ENCODE measurements around the gene LARGE1.
"Not testable (repeated sequence)": the region's sequence is repeated elsewhere in the genome, so short reads cannot be mapped to it uniquely, and the experiment has no call there.

Gene LARGE1

GRCh38 chr22:33363256-33363655, 557.0 kb downstream of the LARGE1 start:
- DNase-seq (ENCODE audit: low read depth in 2 of 2): not testable (repeated sequence)

GRCh38 chr22:33362702-33363101, 557.6 kb downstream of the LARGE1 start:
- no peak for DNase-seq (ENCODE audit: low read depth in 2 of 2)

GRCh38 chr22:33361581-33361980, 558.7 kb downstream of the LARGE1 start:
- no peak for DNase-seq (ENCODE audit: low read depth in 2 of 2)

DNA sequence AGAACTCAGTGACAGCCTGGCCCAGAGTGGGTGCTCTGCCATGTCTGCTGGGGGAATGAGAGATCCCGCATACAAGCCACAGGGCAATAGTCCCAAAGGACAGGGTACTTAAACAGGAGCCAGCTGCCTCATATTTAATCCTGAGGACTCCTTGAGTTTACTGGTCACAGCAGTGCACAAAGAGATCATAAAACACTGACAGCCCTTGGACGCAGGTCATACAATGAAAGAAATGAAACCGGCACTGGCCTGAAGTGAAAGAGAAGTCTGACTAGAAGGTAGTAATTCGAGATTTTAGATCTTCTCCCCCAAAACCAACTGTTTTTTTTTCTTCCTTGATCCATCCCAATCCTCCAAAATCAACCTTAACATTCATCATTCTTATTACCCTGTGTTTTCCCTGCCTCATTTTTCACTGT, 562.3 kb downstream of the LARGE1 start:
- DNase-seq (ENCODE audit: low read depth in 2 of 2): no peak

DNA sequence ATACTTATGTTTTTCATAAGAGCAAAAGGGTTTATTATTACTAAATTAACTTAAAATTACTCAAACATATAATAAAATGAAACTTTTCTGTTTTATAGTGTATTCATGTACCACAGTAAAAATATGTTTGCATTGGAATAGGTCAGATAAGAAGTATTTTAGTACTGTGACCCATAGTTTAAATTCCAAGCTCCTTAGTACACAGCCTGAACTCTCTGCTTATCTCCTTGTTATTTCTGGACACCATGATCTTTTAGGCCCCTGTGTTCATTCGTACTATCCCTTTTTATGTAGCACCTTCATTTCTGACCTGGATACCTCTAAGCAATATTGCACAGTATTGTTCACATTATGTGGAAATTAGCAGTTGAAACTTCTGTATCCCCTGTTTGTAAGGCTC, 565.3 kb downstream of the LARGE1 start:
- DNase-seq (ENCODE audit: low read depth in 2 of 2): no peak

GRCh38 chr22:33353502-33353901, 566.8 kb downstream of the LARGE1 start:
- DNase-seq (ENCODE audit: low read depth in 2 of 2): no peak

DNA sequence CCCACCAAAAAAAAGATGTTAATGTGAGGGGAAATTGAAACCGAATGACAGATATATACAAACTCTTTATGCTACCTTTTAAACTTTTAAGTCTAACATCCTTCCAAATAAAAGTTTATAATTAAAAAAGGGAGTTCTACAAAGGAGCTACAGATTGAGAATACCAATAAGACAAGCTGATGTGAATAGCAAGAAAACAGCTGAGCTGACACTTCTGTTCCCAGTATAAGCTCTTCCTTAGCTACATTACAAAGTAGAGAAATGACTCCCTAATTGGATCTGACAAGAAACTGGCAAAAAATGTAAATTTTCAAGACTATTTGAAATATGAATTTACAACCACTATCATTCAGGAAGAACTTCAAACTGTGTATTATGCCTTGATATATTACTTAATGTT, 567.5 kb downstream of the LARGE1 start:
- no peak for DNase-seq (ENCODE audit: low read depth in 2 of 2)

GRCh38 chr22:33350961-33351360, 569.3 kb downstream of the LARGE1 start:
- no peak for DNase-seq (ENCODE audit: low read depth in 2 of 2)

DNA sequence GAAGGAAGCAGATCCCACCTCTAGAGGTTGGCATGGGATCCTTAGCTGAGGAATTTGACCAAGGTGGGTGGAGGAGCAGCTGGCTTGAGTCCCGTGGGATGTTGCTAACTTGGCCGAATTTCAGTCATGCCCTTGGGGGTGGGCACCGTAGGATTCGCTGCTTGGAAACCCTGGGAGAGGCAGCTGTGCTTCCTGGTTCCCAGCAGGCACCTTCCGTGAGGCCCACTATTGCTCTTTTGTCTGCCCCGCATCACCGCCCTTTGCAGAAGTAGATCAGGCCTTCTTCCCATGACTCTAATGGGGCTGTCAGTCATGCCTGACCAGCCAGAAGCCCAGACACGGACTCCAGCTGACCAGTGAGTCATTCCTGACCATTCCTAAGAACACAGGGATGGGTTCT, 569.8 kb downstream of the LARGE1 start:
- no peak for DNase-seq (ENCODE audit: low read depth in 2 of 2)

GRCh38 chr22:33347002-33347401, 573.3 kb downstream of the LARGE1 start:
- DNase-seq (ENCODE audit: low read depth in 2 of 2): no peak

DNA sequence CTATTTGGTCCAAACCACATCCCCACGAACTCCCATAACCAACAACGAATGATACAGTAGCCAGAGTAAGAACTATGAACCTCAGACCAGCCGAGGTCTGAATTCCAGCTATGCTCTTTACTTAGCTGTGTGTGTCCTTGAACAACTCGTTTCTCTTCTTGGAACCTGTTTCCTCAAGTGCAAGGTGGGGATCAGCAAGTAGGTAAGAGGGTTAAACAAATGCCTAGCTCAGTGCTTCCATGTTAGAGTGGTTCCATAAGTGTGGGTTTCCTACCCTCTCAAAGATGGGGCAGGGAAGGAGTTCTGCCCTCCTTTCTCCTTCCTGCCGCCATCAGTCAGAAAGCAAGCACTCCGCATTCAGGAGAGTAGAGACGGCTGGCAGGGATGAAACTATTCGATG, 578.7 kb downstream of the LARGE1 start:
- DNase-seq (ENCODE audit: low read depth in 2 of 2): no peak

DNA sequence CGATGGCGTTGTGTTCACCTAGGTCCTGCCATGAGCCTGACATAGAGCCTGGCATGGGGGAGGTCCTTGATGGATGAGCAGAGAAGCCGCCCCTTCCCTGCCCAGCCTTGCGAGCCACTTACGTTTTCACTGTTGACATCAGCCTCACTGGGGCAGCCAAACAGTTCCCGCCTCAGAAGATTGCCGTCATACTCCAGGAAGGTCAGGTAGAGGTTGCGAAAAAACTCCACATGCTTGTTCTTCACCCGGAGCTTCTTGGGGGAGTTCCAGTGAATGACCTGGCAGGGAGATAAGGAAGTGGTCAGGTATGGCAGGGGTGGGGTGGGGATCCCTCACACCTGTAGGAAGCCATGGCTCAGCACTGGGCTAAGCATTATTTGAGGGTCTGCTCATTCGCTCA, 582.8 kb downstream of the LARGE1 start:
- DNase-seq (ENCODE audit: low read depth in 2 of 2): no peak

DNA sequence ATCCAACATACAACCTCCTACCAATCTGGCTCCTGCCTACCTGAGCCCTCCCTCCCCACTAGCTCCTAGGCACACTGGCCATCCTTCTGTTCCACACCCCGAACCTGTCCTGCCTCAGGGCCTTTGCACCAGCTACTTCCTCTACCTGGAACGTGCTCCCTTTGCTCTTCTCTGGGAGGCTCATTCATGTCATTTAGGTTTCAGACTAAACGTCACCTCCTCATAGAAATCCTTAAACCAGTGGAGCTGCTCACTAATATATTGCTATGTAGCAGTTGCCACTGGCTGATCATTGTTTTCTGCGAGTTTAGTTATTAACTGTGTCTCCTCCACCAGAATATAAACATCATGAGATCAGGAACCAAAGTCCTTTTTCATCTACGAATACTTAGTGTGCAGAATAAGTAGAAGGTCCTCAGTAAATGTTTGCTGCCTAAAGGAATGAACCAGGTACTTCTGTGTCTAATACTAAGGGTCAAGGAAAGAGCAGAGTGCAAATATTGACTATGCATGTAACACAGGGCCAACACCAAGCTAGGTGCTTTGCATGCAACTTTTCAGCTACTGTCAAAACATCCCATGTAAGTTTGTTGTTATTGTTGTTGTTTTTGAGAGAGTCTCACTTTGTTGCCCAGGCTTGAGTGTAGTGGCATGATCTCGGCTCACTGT, 584.5 kb downstream of the LARGE1 start:
- DNase-seq (ENCODE audit: low read depth in 2 of 2): no peak

DNA sequence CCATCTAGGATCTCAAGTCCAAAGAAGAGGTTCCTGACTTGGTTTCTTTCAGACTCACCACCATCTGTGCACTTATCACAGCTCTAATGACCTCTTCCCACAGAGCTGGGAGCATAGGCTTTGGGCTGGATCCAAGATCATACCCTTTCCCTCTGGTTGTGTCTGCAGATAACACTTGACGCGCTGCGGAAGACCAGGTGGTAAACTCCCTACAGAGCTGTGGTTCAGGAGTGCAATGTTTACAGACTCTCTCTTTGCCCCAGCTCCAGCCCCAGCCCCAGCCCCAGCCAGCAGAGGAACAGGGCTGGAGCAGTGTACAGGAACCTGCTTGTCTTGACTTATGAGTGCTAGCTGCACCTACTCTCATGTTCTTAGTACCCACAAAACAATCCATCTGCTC, 587.7 kb downstream of the LARGE1 start:
- no peak for DNase-seq (ENCODE audit: low read depth in 2 of 2)

DNA sequence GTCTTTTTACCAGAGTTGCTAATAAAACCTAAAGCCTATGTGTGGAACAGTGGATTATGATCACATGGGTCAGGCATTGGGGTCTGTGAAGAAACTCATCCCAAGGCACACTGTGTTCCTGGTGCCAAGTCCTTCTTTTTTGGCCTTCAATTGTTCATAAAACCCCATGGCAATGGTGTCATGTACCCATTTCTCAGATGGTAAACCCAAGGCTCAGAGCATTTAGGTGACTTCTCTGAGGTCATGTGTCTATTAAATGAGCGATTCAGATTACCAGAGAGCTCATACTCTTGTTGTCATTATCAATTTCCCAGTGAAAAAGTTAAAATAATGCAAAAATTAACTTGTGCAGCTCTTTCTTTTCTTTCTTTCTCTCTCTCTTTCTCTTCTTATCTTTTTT, 589.3 kb downstream of the LARGE1 start:
- DNase-seq (ENCODE audit: low read depth in 2 of 2): no peak

DNA sequence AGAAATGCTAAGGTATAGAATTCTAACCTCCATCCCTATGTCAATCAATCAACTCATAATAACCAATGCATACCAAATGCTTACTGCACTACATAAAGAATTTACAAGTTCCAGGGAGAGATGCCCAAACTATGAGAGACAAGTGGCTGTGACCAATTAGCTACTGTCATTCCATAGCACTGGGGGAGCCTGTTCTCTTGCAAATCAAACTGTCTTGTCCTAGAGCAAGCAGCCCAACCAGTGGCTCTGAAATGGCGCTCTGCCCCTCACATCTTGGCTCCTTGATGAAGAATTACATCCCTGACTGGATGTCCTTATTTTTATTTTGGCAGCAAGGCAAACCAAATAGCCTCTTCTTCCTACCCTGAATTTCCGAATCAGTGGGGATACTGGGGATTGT, 589.7 kb downstream of the LARGE1 start:
- no peak for DNase-seq (ENCODE audit: low read depth in 2 of 2)

DNA sequence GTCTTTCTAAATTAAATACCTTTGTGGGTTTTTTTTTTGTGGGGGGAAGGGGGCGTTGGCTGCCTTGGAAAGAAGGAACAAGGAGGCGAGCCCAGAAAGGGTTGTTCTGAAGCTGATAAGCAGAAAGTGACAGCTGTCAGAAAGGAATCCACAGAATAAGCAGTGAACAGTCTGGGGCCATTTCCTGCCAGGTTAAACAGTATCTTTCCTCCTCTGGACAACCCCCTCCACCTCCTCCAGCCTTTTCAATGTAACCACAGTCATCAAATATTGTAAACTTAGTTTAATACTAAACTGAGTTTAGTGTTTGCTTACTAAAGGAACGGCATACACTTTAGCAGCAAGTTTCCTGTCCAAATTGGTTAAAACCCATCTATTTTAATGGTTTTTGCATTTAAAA, 590.9 kb downstream of the LARGE1 start:
- no peak for DNase-seq (ENCODE audit: low read depth in 2 of 2)

DNA sequence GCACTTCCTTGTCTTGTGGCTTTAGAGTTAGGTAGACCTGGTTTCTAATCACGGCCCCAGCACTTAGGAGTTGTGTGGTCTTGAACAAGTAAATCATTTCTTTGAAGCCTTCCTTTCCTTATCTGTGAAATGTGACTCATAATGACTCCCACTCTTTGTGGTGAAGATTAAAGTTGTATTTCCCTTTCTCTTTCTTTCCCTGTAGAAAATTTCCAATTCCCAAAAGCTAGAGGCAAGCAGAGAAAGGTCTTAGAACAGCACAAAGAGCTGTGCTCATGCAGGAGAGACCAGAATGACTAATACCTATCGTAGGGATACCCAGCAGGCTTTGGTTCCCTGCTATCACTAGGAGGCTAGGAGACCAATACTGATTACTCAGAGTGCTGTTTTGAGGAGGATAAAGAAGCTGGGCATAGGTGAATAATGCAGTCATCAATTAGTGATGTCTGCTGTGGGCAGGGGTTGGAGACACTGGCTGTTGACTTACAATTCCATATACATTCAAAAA, 591.4 kb downstream of the LARGE1 start:
- DNase-seq (ENCODE audit: low read depth in 2 of 2): no peak

DNA sequence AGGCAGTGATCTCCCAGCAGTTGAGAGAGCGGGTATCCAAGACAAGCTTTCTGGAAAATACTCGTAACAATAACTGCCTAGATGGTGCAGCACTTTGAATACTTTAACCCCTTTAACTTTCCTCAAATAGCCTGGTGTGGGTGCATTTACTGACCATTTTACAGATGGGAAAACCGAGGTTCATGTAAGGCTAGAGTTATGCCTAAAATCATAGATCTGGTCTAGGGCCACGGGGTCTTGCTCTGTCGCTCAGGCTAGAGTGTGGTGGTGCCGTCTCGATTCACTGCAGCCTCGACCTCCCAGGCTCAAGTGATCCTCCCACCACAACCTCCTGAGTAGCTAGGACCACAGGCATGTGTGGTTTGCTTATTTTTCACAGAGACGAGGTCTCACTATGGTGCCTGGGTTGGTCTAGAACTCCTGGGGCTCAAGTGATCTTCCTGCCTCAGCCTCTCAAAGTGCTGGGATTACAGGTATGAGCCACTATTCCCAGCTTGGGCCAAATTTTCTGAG, 592.9 kb downstream of the LARGE1 start:
- DNase-seq (ENCODE audit: low read depth in 2 of 2): no peak

DNA sequence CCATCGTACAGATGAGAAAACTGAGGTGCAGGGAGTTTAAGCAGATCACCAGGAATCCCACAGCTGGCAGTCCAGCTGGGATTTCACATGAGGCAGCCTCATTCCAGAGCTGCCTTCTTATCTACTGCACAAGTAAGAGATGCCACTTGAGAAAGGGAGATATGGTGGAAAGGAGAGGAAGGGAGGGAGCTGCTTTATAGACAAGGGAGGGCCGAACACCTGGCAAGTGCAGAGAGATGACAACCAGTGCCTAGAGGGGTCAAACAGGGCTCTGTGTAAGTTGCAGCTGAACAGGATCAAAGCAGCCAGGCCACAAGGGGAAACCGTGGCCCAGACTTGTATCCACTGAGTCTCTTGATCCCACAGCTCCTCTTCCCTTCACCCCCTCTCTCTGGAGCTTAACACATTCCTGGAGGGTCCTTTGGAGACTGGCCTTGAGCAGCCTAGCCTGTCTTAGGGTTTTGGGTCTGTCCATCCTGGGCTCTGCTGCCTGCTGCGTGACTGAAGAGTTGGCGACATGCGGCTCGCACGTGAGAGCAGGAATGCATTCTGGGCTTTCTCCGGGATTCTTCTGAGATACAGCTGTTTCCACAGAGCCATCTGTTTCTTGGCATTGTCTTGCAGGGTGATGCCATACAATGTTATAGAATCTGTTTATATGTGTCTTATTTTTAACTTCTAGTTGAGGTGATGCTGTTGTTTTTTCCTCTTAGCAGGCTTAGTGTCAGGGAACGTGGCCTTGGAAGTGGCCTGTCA, 593.6 kb downstream of the LARGE1 start:
- DNase-seq (ENCODE audit: low read depth in 2 of 2): no peak

GRCh38 chr22:33325232-33326004, 594.9 kb downstream of the LARGE1 start:
- no peak for DNase-seq (ENCODE audit: low read depth in 2 of 2)

DNA sequence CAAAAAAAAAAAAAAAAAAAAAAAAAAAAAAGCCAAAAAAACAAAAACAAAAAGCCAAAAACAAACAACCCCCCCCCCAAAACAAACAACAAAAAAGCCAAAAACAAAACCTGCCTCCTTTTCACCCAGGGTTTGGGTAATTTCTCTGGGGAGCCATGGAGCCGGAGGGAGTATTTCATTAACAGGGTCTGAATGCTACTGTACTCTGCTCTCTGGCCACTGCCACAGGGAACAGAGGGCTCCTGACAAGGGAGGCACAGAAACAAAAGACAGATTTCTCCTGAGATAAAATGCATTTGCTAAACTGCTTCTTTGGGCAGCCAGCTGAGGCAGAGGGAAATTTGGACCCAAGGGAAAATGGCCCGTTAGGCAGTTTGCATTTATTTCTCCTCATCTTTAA, 596.0 kb downstream of the LARGE1 start:
- DNase-seq (ENCODE audit: low read depth in 2 of 2): no peak

Data from stimulated activated CD8-positive, alpha-beta memory T cell treated with anti-CD3 and anti-CD28 coated beads, Interleukin-15, amount 100 ng/mL, for 48 hours (primary cell).